IMR-90 (cell line): ENCODE data around the gene FOXK2. TPM values are rescaled to one million over a fixed set of nuclear protein-coding genes. Genes with fewer than 3 reads are reported as not detected.

Source experiments
- ATAC-seq: fragments of 200-7000 bp; cut with Tn5 transposase; 2 replicates; pipeline ENCODE4 v1.9.1; 2020; ENCODE audit warnings: low read depth, mild to moderate bottlenecking, moderate library complexity
- BruUV-seq: library from RNA; stranded (reverse); fragments of 400-500 nt; replicated peaks from 2 replicates; lab custom pipeline; 2021; lab: Mats Ljungman, UMichigan
- CTCF ChIA-PET: fragments of 300-600 bp; formaldehyde crosslinking; extraction: SDS; loops from one replicate; lab custom pipeline; 2021; ENCODE audit warnings: antibody characterized with exemption; lab: Yijun Ruan, JAX
- POLR2A ChIA-PET: fragments of 300-600 bp; sonication (Branson Sonifier 250); formaldehyde crosslinking; loops from one replicate; lab custom pipeline; 2022; ENCODE audit warnings: antibody characterized with exemption; ENCODE audit not compliant: unreplicated experiment; lab: Charles Lee
- DNase-seq: peaks from one replicate; pipeline ENCODE4 v3.0.0; 2013
- H2AFZ ChIP-seq: replicated peaks from 2 replicates; pipeline ENCODE3; 2013; ENCODE audit warnings: low read length, mild to moderate bottlenecking; ENCODE audit not compliant: poor library complexity
- H2AK5ac ChIP-seq: 2 replicates; pipeline ENCODE4 v1.6.1; 2013; ENCODE audit warnings: low read depth, low read length, inconsistent platforms
- H2AK9ac ChIP-seq: replicated peaks from 2 replicates; pipeline ENCODE3; 2013; ENCODE audit warnings: mild to moderate bottlenecking, low read depth, low read length, moderate library complexity; ENCODE audit not compliant: poor library complexity
- H2BK120ac ChIP-seq: 2 replicates; pipeline ENCODE4 v1.6.1; 2013; ENCODE audit warnings: low read depth, low read length, inconsistent platforms
- H2BK15ac ChIP-seq: 3 replicates; pipeline ENCODE4 v1.6.1; 2013; ENCODE audit warnings: low read depth, low read length, inconsistent platforms
- H2BK20ac ChIP-seq: 2 replicates; pipeline ENCODE4 v1.6.1; 2013; ENCODE audit warnings: low read depth, mild to moderate bottlenecking, inconsistent platforms, low read length, moderate library complexity
- H2BK5ac ChIP-seq: 2 replicates; pipeline ENCODE4 v1.6.1; 2013; ENCODE audit warnings: mild to moderate bottlenecking, low read depth, low read length, inconsistent platforms; ENCODE audit not compliant: poor library complexity, severe bottlenecking
- H3K14ac ChIP-seq: replicated peaks from 2 replicates; pipeline ENCODE4 v1.6.1; 2013; ENCODE audit warnings: low read depth, low read length, inconsistent platforms
- H3K18ac ChIP-seq: 2 replicates; pipeline ENCODE4 v1.6.1; 2013; ENCODE audit warnings: low read depth, low read length, control low read depth
- H3K23ac ChIP-seq: 2 replicates; pipeline ENCODE4 v1.6.1; 2013; ENCODE audit warnings: low read depth, low read length, inconsistent platforms
- H3K27ac ChIP-seq: 2 replicates; pipeline ENCODE4 v1.5.1; 2013; ENCODE audit warnings: mild to moderate bottlenecking, control low read depth, low read length; ENCODE audit not compliant: insufficient read depth
- H3K27me3 ChIP-seq: 2 replicates; pipeline ENCODE4 v1.6.1; 2013; ENCODE audit warnings: low read length; ENCODE audit not compliant: control insufficient read depth, insufficient read depth
- H3K36me3 ChIP-seq: 2 replicates; pipeline ENCODE4 v1.6.1; 2013; ENCODE audit warnings: low read length, mixed read lengths; ENCODE audit not compliant: control insufficient read depth, insufficient read depth
- H3K4ac ChIP-seq: 2 replicates; pipeline ENCODE4 v1.6.1; 2013; ENCODE audit warnings: low read depth, low read length, inconsistent platforms
- H3K4me1 ChIP-seq: 2 replicates; pipeline ENCODE4 v1.6.1; 2013; ENCODE audit warnings: low read length, mixed read lengths; ENCODE audit not compliant: control insufficient read depth, insufficient read depth
- H3K4me2 ChIP-seq: 2 replicates; pipeline ENCODE4 v1.6.1; 2013; ENCODE audit warnings: low read depth, mild to moderate bottlenecking, control low read depth, low read length, moderate library complexity
- H3K4me3 ChIP-seq: 2 replicates; pipeline ENCODE4 v1.5.1; 2013; ENCODE audit warnings: low read depth, mild to moderate bottlenecking, control low read depth, low read length, moderate library complexity; ENCODE audit not compliant: insufficient read depth
- H3K56ac ChIP-seq: 2 replicates; pipeline ENCODE4 v1.6.1; 2013; ENCODE audit warnings: low read length, inconsistent platforms; ENCODE audit not compliant: insufficient read depth; ENCODE audit errors: extremely low read depth
- H3K79me1 ChIP-seq, 2 experiments: 2 replicates each; pipeline ENCODE4 v1.6.1; 2013; ENCODE audit warnings: low read length in 2 of 2, inconsistent platforms in 1 of 2, low read depth in 1 of 2
- H3K9ac ChIP-seq: 2 replicates; pipeline ENCODE4 v1.6.1; 2013; ENCODE audit warnings: low read depth, low read length, control low read depth
- H3K9me1 ChIP-seq: 2 replicates; pipeline ENCODE4 v1.6.1; 2013; ENCODE audit warnings: low read length, inconsistent platforms; ENCODE audit not compliant: insufficient read depth
- H3K9me3 ChIP-seq: 2 replicates; pipeline ENCODE4 v1.6.1; 2013; ENCODE audit warnings: low read length; ENCODE audit not compliant: control insufficient read depth, insufficient read depth
- H4K20me1 ChIP-seq: 2 replicates; pipeline ENCODE4 v1.6.1; 2013; ENCODE audit warnings: low read length, inconsistent platforms; ENCODE audit not compliant: insufficient read depth
- H4K5ac ChIP-seq: 2 replicates; pipeline ENCODE4 v1.6.1; 2013; ENCODE audit warnings: mild to moderate bottlenecking, low read depth, low read length, control low read depth
- H4K8ac ChIP-seq, 2 experiments: 2 replicates each; pipeline ENCODE4 v1.6.1; 2013; ENCODE audit warnings: low read depth in 2 of 2, low read length in 2 of 2, control low read depth in 1 of 2, inconsistent platforms in 1 of 2
- H4K91ac ChIP-seq: 2 replicates; pipeline ENCODE4 v1.6.1; 2013; ENCODE audit warnings: low read depth, low read length, inconsistent platforms; ENCODE audit not compliant: insufficient read depth
- BHLHE40 ChIP-seq: fragments of 150-350 bp; IDR thresholded peaks from 2 replicates; pipeline ENCODE4 v1.6.1; 2016; ENCODE audit warnings: mild to moderate bottlenecking, low read depth, low read length
- CEBPB ChIP-seq: IDR thresholded peaks from 2 replicates; pipeline ENCODE4 v1.6.1; 2012; ENCODE audit warnings: low read depth, low read length, improper control_type of control experiment
- CHD1 ChIP-seq: IDR thresholded peaks from 2 replicates; pipeline ENCODE4 v1.6.1; 2012; ENCODE audit warnings: low read depth, low read length, improper control_type of control experiment
- CTCF ChIP-seq: conservative IDR thresholded peaks from 2 replicates; pipeline ENCODE4 v1.5.1; 2012; ENCODE audit warnings: mild to moderate bottlenecking, low read depth, low read length, improper control_type of control experiment
- FOS ChIP-seq: fragments of 150-350 bp; IDR thresholded peaks from 2 replicates; pipeline ENCODE4 v1.6.1; 2016; ENCODE audit warnings: low read depth, low read length
- MAFK ChIP-seq: IDR thresholded peaks from 2 replicates; pipeline ENCODE4 v1.6.1; 2012; ENCODE audit warnings: low read depth, low read length, improper control_type of control experiment
- MAZ ChIP-seq: IDR thresholded peaks from 2 replicates; pipeline ENCODE4 v1.6.1; 2012; ENCODE audit warnings: low read depth, mild to moderate bottlenecking, low read length, improper control_type of control experiment, moderate library complexity, borderline replicate concordance
- MXI1 ChIP-seq: IDR thresholded peaks from 2 replicates; pipeline ENCODE4 v1.6.1; 2012; ENCODE audit warnings: low read depth, mild to moderate bottlenecking, low read length, moderate library complexity, borderline replicate concordance
- NFE2L2 ChIP-seq: fragments of 150-350 bp; IDR thresholded peaks from 2 replicates; pipeline ENCODE4 v1.6.1; 2016; ENCODE audit warnings: low read depth, mild to moderate bottlenecking, low read length
- POLR2A ChIP-seq: IDR thresholded peaks from 2 replicates; pipeline ENCODE4 v1.6.1; 2012; ENCODE audit warnings: mild to moderate bottlenecking, low read depth, low read length
- RAD21 ChIP-seq: IDR thresholded peaks from 2 replicates; pipeline ENCODE4 v1.6.1; 2012; ENCODE audit warnings: low read length, improper control_type of control experiment
- RCOR1 ChIP-seq: IDR thresholded peaks from 2 replicates; pipeline ENCODE4 v1.6.1; 2012; ENCODE audit warnings: mild to moderate bottlenecking, low read length, improper control_type of control experiment; ENCODE audit not compliant: insufficient replicate concordance
- RFX5 ChIP-seq: IDR thresholded peaks from 2 replicates; pipeline ENCODE4 v1.8.0; 2012; ENCODE audit warnings: low read depth, mild to moderate bottlenecking, low read length, moderate library complexity
- SMC3 ChIP-seq: fragments of 150-350 bp; IDR thresholded peaks from 2 replicates; pipeline ENCODE4 v1.6.1; 2016; ENCODE audit warnings: low read depth, mild to moderate bottlenecking, antibody characterized with exemption, low read length, moderate library complexity
- USF2 ChIP-seq: fragments of 150-350 bp; IDR thresholded peaks from 2 replicates; pipeline ENCODE4 v1.6.1; 2017; ENCODE audit warnings: mild to moderate bottlenecking, antibody characterized with exemption, low read length, low read depth
- WGBS, 2 experiments: methylation state at CpG; one replicate each; pipeline versions ENCODE4 v1.1.5 to v1.1.7; 2013; ENCODE audit warnings: missing lambda C conversion rate in 2 of 2; ENCODE audit not compliant: insufficient read length in 1 of 2; ENCODE audit errors: extremely low coverage in 2 of 2; 5-methylcytosine and 5-hydroxymethylcytosine counted together
- dilution Hi-C: fragments of 300-500 bp; cut with HindIII; formaldehyde crosslinking; loops from one replicate; pipeline ENCODE4 v1.14.3; 2018; ENCODE audit warnings: low sequenced_read_pairs; ENCODE audit not compliant: unreplicated experiment
- in situ Hi-C: fragments of 300-500 bp; cut with MboI; formaldehyde crosslinking; loops from 3 replicates; pipeline ENCODE4 v1.14.3; 2019; ENCODE audit warnings: low sequenced_read_pairs, inconsistent platforms, mixed read lengths
- intact Hi-C: fragments of 100-400 bp; cut with micrococcal nuclease; formaldehyde crosslinking; loops from 2 replicates; pipeline ENCODE4 v1.10.0; 2022
- polyA plus RNA-seq, 3 experiments: library from polyadenylated mRNA; depleted of rRNA; stranded (reverse); fragments of >200 nt; gene quantifications; 2 replicates each; pipeline ENCODE4 v1.2.3, GENCODE V29; 2012; ENCODE audit warnings: low replicate concordance in 1 of 3
- total RNA-seq: library from RNA; depleted of rRNA; stranded (reverse); fragments of >200 nt; gene quantifications from 2 replicates; pipeline ENCODE4 v1.2.3, GENCODE V29; 2012
- TF ChIP-seq, protein P1 (sequence below): fragments of 150-350 bp; IDR thresholded peaks from 2 replicates; pipeline ENCODE4 v1.6.1; 2016; ENCODE audit warnings: low read depth, mild to moderate bottlenecking, low read length, moderate library complexity, borderline replicate concordance

FOXK2 gene
- total and polyA plus RNA-seq, 2 of the 4 experiments (the other 2 are of a cell fraction), result 12.5 to 20.0 TPM

DNA sequence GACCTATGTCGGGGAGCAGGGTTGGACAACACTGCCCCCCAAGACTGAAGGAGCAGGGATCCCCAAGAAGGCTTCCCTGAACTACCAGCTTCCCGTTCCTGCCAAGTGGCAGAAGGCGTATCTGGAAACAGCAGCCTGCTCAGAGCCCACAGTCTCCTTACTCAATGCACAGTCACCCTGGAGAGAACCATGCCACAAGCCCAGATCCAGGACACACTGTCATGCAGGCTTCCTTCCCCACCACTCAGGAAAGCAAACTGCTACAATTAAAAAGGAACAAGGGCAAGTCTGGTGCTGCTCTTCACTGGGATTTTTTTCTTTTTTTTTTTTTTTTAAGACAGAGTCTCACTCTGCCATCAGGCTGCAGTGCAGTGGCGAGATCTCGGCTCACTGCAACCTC is 120.5 kb downstream of the FOXK2 start:
- ATAC-seq, result no peak
- no peak overlapping the region for H2AFZ ChIP-seq
- H2BK120ac ChIP-seq, result no peak overlapping the region
- H3K9ac ChIP-seq, result no peak overlapping the region
- H3K27ac ChIP-seq, result no peak overlapping the region
- peaks cover 41 to 65% of the 10 kb centered on the region in 2 experiments for H3K79me1 ChIP-seq
- H2BK20ac ChIP-seq, result no peak overlapping the region
- peaks cover 1% of the 10 kb centered on the region; the same call in 1 of the 2 replicates for H3K4me1 ChIP-seq
- dilution Hi-C loops, result no loop called here
- peaks cover 81% of the 10 kb centered on the region for H4K20me1 ChIP-seq
- no peak overlapping the region for H3K18ac ChIP-seq
- no peaks in the 10 kb centered on the region for H3K9me3 ChIP-seq
- H2AK9ac ChIP-seq, result no peak overlapping the region
- no peak overlapping the region for H2BK5ac ChIP-seq
- H3K36me3 ChIP-seq, result peaks cover 46% of the 10 kb centered on the region
- no peak overlapping the region for H4K5ac ChIP-seq
- H3K4me3 ChIP-seq, result no peak overlapping the region
- no peak overlapping the region for H3K14ac ChIP-seq
- DNase-seq, result no peak
- H3K9me1 ChIP-seq, result peaks cover 3% of the 10 kb centered on the region; the same call in 1 of the 2 replicates
- no peak overlapping the region for H2BK15ac ChIP-seq
- no peak overlapping the region for H3K4me2 ChIP-seq
- no TSS peak for BruUV-seq
- CTCF ChIA-PET, result no interaction called here
- no peak overlapping the region for H4K91ac ChIP-seq
- H3K4ac ChIP-seq, result no peak overlapping the region
- WGBS, 2 experiments, result 100% methylated on average over 2 of the region's 5 CpGs; no CpG with 5 or more reads in 1 of the 2 experiments
- H3K27me3 ChIP-seq, result no peaks in the 10 kb centered on the region
- H4K8ac ChIP-seq, result no peak overlapping the region
- TF ChIP-seq RAD21 (no peak), NFE2L2 (no peak), POLR2A (no peak), RCOR1 (no peak), CHD1 (no peak), MAFK (no peak), RFX5 (no peak), BHLHE40 (no peak), CEBPB (no peak), FOS (no peak), MAZ (no peak), CTCF (no peak), MXI1 (no peak), SMC3 (no peak), USF2 (no peak)
- TF ChIP-seq, protein P1, sequence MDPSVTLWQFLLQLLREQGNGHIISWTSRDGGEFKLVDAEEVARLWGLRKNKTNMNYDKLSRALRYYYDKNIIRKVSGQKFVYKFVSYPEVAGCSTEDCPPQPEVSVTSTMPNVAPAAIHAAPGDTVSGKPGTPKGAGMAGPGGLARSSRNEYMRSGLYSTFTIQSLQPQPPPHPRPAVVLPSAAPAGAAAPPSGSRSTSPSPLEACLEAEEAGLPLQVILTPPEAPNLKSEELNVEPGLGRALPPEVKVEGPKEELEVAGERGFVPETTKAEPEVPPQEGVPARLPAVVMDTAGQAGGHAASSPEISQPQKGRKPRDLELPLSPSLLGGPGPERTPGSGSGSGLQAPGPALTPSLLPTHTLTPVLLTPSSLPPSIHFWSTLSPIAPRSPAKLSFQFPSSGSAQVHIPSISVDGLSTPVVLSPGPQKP, result no peak
- POLR2A ChIA-PET, result no interaction called here
- H3K23ac ChIP-seq, result no peak overlapping the region
- no peak overlapping the region for H2AK5ac ChIP-seq
- in situ Hi-C loops, result no loop called here
- intact Hi-C loops, result no loop called here
- no peak overlapping the region for H3K56ac ChIP-seq
